DMS153 treated with DMSO at 0.1 percent for 48 hours (cell line): ENCODE results near the gene POLRMT.

Experiments used
- DNase-seq: peaks from one replicate; lab custom pipeline; 2025; ENCODE audit not compliant: unreplicated experiment; lab: John Stamatoyannopoulos, UW

The POLRMT gene

DNA sequence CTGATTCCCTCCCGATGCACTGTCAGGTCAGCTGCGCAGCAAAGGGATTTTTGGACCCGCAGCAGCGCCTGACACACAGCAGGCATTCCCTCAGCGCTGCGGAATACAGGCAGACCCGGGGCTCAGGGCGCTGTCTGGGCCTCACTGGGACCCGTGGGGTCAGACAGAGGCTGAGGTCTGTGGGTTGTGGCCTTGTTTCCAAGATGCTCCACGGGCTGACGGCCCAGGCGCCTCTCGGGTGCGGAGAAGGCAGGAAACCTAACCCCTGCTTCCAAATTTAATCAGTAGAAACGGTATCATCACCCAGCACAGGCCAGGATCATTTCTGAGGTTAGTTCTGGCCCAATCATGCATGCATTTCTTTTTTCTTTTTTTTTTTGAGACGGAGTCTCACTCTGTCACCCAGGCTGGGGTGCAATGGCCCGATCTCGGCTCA is 30.4 kb upstream of the POLRMT start:
- DNase-seq: no peak

DNA sequence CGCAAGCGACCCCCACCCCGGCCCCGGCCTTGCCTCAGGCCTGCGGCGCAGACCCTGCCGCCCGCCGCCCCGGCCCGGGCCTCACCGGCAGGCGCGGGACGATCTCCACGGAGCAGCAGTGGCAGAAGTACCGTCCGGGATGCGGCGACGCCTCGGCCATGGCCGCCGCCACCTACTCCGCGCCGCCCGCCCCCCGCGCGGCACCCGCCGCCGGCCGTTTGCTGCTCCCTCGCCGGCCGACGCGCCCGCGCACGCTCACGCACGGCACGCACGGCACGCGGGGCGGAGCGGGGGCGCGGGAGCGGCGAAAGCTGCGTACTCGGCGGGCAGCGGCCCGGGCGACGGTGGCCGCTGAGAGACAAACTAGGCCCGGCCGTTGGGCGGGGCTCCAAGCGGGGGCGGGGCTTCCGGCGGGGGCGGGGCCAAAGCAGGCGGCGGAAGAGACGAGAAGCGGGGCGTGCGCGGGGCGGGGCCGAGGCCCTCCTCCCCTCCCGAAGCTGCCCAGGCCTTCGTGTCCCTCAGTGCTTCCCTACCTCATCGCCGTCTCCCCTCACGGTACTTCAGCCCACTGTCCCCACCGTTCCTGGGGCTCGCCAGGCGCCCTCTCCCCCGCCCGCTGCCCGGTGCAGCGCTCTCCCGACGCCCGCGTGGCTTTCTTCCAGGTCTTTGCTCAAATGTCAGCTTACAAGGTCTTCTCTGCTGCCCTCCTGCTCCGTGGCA is 29.8 kb upstream of the POLRMT start, which contains the start of gene RNF126:
Gene RNF126, minus strand, starts transcription at position 253 of the 720 bp plus-strand sequence. Its CDS starts 93 bp downstream, at position 160.
- peak; percentile 29 for DNase-seq

GRCh38 chr19:662207-662961 is 29.0 kb upstream of the POLRMT start:
- no peak for DNase-seq

GRCh38 chr19:661427-662196 is 28.3 kb upstream of the POLRMT start:
- no peak for DNase-seq

GRCh38 chr19:660793-661426 is 27.6 kb upstream of the POLRMT start:
- DNase-seq: no peak

- no peak for DNase-seq
Measured at GRCh38 chr19:658916-659839, 25.8 kb upstream of the POLRMT start.

- DNase-seq: no peak
Measured at GRCh38 chr19:658059-658839, 24.9 kb upstream of the POLRMT start.

DNA sequence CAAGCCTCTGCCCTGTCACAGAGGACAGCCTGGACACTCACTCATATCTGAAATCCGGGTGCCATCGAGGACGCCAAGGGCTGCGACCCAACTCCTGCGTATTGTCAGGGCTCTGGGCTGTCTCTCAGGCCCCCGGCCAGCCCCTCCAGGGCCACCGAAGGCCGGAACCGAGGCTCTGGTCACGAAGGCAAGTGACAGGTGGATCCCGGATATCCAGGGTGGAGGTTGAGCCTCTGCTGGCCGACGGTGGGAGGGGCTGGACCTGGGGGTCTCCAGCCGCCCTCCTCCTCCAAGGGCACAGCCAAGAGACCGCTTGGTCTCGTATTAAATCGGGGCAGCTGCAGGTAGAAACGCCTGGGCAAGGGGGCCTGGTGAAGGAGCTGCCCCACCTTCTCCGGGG is 24.3 kb upstream of the POLRMT start:
- DNase-seq: no peak

DNA sequence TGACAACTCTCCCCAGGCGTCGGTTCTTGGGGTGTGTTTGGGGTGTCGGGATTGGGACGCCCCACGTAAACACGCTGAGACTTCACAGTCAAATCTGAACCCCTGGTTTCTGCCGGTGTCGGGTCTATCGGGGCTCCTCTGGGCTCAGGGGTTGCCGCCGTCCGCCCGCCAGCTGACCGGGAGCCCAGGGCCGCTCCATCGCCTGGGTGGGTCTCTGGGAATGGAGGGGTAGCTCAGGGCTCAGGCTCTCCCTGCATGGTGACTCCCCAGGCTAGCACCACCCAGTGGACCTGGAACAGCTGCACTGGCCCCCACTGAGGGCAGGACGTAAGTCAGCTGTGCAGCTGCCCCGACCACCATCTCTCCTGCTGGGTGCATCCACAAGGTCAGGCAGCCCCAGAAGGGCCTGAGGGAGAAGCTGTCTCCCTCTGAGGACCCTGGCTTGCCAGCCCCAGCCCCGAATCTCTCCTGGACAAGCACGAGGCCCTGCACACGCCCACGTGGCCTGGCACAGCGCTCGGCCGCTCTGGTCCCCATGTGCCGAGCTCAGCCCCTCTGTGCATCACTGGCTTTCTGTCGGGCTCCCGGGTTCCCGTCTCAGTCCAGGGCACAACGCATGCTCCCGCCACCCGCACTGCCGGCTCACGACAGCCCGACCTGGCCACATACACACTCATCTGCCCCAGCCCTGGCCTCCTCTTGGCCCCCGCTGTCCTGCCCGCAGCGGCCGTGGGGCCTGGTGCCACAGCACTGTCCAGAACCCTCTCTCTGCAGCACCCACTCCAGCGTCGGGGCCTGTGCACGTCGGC is 23.6 kb upstream of the POLRMT start:
- DNase-seq: no peak

DNA sequence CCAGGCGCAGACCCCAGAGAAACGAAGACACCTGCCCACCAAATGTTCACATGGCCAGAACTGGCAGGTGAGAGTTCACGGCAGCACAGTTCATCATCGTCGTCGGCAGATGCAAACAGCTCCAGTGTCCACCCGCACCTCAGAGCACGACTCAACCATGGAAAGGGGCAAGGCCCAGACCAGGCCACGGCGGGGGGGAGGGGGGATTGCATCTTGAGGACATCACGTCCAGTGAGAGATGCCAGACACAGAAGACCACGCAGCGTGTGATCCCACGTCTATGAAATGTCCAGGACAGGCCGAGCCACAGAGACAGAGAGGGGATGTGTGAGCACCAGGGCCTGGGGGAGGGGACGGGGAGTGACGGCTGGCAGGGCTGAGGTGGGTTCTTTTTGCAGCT is 22.4 kb upstream of the POLRMT start:
- DNase-seq: no peak

DNA sequence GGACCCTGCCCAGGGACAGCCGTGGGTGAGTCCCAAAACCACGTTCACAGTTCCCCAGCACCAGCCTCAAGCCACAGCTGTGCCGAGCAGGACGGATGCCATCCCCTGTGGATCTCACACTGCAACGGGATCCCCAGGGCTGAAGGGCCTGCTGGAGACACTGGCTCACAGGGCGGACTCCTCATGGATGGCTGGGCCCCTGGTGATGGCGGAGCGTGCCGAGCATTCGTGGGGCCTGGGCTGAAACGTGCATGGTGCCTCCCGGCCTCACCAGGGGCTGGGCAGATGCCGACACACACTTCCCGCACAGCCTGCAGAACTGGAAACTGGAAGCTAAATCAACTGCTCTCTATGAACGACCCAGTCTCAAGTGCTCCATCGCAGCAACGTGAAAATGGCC is 20.1 kb upstream of the POLRMT start:
- DNase-seq: no peak

DNA sequence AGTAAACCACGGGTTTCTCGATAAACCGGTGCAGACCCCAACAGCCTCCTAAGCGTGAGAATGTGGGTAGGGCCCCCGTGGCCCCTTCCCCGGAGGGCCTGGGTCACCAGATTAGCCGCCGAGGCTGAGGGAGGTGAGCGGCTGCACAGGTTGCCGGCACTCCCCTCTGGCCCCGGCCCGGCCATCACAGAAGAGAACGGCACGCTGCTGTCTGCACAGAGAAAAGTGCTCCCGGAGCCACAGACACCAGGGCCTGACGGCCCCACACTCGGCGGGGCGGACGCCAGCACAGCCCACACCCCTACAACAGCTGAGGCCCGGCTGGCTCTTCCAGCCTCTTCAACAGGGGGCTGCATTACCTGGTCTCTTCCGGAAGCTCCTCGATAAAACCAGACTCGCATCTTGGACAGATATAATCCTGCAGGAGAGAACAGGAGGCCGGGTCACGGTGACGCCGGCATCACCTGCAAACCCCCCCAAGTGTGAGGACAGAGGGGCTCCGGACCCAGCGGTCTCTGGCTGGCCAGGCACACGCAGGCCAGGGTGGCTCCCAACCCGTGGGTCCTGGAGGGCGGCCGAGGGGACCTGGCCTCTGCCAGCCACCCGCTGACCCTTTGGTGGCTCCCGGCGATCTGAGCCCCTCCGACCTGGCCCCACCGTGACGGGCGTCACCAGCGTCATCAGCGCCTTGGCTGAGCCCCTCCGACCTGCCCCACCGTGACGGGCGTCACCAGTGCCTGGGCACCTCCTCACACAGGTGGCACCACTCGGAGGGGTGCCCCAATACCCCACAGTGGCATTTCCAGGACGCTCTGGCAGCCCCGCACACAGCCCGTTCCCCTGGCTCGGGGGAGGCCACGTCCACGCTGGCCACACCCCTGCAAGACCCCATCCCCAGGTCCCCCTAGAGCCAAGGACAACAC is 19.4 kb upstream of the POLRMT start:
- no peak for DNase-seq

- DNase-seq: no peak
Measured at GRCh38 chr19:651991-652390, 18.7 kb upstream of the POLRMT start.

DNA sequence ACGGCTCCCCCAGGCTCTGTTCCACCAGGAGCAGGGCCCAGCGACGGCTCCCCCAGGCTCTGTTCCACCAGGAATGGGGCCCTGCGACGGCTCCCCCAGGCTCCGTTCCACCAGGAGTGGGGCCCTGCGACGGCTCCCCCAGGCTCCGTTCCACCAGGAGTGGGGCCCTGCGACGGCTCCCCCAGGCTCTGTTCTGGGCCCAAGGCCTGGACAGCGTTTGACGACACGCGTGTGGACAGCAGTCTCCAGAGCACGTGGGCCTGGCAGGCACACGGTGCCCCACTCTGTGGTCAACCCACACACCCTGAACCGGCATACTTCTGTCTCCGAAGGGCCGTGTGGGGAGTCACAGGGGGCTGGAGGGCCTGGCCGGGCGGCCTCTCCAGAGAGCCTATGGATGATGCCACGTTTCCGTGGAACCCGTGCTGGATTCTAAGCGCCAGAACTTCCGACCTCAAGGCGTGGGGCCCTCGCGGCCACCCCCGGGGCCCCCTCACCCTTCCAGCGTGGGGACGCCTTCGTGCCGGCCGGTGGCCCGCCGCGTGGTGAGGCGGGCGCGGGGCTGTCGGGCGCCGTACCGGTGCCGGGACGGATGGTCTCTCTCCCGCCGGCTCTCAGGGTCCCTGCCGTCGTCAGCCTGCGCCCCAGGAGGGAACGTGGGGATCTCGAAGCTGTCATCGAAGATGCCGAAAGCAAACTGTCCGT is 17.9 kb upstream of the POLRMT start:
- DNase-seq: no peak

DNA sequence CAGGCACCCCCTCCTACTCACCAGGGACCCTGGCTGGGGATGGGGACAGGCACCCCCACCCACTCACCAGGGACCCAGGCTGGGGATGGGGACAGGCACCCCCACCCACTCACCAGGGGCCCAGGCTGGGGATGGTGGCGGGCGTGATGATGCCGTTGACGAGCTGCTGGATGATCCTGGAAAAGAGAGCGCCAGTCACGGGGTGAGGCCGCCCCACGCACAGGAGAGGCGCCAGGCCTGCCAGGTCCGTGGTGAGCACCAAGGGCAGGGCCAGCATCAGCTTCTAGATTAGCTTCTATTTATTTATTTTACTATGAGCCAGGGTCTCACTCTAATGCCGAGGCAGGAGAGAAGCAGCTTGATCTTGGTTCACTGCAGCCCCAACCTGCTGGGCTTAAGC is 16.8 kb upstream of the POLRMT start:
- no peak for DNase-seq

DNA sequence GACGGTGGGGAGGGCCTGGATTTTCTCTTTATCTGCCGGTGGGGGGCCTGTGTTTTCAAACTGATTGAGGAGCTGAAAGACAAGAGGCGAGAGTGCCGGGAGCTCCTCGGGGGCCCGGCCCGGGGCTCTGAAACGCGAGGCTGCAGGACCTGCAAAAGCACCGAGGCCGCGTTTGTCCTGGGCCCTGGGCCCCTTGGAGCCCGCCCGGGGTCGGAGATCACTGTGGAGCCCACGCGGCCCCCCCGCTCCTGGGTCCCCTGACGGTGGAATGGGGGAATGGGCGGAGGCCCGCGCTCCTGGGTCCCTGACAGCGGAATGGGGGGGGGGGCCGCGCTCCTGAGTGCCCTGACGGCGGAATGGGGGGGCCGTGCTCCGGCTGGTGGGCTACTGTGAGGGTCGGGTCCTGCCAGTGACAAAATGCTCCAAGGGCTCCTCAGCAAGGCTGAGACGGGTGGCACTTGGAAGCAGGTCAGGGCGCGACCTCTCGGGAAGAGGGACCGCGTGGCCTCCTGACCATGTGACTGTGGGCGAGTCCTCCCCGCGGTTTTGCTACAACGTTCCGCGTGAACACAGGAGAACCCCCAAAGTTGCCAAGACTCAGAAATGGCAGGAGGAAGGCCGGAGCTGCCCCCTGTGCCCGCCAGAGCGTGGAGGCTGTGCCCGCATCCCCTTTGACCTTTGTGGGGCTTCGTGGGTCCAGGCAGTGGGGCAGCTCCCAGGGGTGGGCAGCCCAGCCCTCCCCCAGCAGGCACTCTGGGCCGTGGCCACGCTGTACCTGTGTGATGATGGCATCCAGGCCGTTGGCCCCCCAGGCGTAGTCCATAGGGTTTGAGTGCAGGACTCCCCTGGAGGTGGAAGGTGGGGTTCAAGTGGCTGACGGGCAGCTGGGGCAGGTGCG is 15.8 kb upstream of the POLRMT start:
- no peak for DNase-seq
